Measurements from ENCODE around the gene TFCP2. TPM values are rescaled to one million over a fixed set of nuclear protein-coding genes. Genes with fewer than 3 reads are reported as not detected.

TFCP2 gene
- total and polyA plus RNA-seq, 12 donors = 9.4 to 28.7 (median 17.1) TPM

DNA sequence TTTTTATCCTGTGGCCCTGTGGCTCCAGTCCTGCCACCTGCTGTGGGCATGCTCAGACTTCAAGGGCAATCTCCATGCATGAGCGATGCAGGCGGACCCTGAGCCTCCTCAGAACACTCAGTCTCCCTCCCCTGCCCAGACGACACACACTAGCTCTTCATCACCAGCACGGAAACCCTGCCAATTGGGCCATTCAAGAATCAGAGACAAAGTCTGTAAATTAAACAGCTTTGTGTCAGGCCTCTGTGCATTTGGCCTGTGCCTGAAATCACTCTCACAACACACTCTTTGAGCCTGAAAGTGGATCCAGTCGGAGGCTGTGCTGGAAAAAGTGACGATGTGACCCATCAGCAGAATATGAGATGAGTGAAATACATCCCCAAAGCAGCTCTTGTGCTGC is 32.4 kb upstream of the TFCP2 start:
- Histone ChIP-seq H3K4me3 (no peak overlapping the region), H3K27me3 (no peaks in the 10 kb centered on the region), H3K9me3 (replicated peaks in 1 of 3) (no peaks in the 10 kb centered on the region), H3K4me1 (replicated peaks in 1 of 2) (no peaks in the 10 kb centered on the region), H3K27ac (no peak overlapping the region), H3K36me3 (replicated peaks in 1 of 2) (no peaks in the 10 kb centered on the region)
- 82 to 86% (median 84%) methylated on average over 6 of the region's 6 CpGs for WGBS, 4 donors
- TF ChIP-seq, protein P1, sequence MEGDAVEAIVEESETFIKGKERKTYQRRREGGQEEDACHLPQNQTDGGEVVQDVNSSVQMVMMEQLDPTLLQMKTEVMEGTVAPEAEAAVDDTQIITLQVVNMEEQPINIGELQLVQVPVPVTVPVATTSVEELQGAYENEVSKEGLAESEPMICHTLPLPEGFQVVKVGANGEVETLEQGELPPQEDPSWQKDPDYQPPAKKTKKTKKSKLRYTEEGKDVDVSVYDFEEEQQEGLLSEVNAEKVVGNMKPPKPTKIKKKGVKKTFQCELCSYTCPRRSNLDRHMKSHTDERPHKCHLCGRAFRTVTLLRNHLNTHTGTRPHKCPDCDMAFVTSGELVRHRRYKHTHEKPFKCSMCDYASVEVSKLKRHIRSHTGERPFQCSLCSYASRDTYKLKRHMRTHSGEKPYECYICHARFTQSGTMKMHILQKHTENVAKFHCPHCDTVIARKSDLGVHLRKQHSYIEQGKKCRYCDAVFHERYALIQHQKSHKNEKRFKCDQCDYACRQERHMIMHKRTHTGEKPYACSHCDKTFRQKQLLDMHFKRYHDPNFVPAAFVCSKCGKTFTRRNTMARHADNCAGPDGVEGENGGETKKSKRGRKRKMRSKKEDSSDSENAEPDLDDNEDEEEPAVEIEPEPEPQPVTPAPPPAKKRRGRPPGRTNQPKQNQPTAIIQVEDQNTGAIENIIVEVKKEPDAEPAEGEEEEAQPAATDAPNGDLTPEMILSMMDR (IDR thresholded peaks at IDR 0.05) = no peak
- TF ChIP-seq POLR2A (IDR thresholded peaks at IDR 0.05) = no peak
- intact Hi-C loops (cut with DNase I) = no loop called here
- no peak for DNase-seq

DNA sequence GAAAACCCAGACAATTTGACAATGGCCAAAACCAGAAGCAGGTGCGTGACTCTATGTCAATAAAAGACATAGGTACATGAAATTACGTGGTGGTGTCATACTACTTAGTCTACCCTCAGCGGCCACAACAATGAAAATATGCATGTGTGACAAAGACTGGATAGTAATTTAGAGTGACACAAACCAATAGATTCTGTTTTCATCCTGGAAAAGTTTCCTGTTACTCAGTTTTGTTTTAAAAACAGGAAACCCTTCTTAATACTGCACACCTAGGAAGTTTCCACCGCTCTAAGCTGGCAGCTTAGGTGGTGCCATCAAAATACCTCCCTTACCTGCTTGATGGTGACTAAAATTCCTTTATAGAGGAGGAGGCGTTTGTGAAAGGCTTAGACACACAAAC is 29.8 kb upstream of the TFCP2 start:
- no peaks in the 10 kb centered on the region for H3K27me3 ChIP-seq
- H3K4me3 ChIP-seq = no peak overlapping the region
- TF ChIP-seq, protein P1 (IDR thresholded peaks at IDR 0.05) = no peak
- no peak for TF ChIP-seq POLR2A (IDR thresholded peaks at IDR 0.05)
- no peaks in the 10 kb centered on the region for H3K4me1 ChIP-seq (replicated peaks in 1 of 2)
- intact Hi-C loops (cut with DNase I) = no loop called here
- H3K9me3 ChIP-seq (replicated peaks in 1 of 3) = no peaks in the 10 kb centered on the region
- 88 to 98% (median 96%) methylated on average over 5 of the region's 5 CpGs for WGBS, 4 donors
- H3K27ac ChIP-seq = no peak overlapping the region
- DNase-seq = no peak
- H3K36me3 ChIP-seq (replicated peaks in 1 of 2) = no peaks in the 10 kb centered on the region

DNA sequence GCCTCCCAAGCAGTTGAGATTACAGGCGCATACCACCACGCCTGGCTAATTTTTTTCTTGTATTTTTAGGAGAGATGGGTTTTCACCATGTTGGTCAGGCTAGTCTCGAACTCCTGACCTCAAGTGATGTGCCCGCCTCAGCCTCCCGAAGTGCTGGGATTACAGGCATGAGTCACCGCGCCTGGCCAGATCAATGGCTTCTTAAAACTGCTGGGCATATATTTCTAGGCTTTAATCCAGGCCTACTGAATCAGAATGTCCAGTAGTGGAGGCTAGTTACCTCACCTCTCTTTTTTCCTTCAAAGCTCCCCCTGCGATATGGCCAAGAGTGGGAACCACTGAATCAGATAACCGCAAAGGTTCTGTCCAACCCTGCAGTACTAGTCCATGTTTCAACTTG is 27.9 kb upstream of the TFCP2 start:
- DNase-seq = no peak

DNA sequence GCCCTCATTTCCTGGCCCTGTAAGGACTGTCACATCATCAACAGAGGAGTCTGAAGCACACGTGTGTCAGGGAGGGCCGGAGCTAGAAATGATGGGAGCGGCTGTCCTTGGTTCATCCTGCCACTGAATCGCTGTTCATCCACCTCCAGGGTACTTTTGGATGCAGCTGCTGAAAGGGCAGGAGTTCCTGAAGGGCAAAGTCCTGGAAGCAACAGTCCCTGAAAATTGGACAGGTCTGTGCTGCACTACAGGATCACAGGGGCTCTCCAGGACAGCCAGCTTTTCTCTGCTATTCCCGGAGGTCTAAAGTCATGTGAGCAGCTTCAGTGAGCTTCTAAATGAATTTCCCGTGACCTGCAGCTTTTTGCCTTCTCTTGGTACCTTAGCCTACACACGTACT is 27.2 kb upstream of the TFCP2 start:
- Histone ChIP-seq H3K9me3 (replicated peaks in 1 of 3) (no peaks in the 10 kb centered on the region), H3K4me3 (no peak overlapping the region), H3K4me1 (replicated peaks in 1 of 2) (no peaks in the 10 kb centered on the region), H3K27ac (no peak overlapping the region), H3K36me3 (replicated peaks in 1 of 2) (no peaks in the 10 kb centered on the region), H3K27me3 (no peaks in the 10 kb centered on the region)
- TF ChIP-seq POLR2A (IDR thresholded peaks at IDR 0.05) = no peak
- TF ChIP-seq, protein P1 (IDR thresholded peaks at IDR 0.05) = no peak
- 78 to 94% (median 91%) methylated on average over 3 to 7 of the region's 7 CpGs for WGBS, 4 donors
- intact Hi-C loops (cut with DNase I) = no loop called here
- no peak for DNase-seq

More for the DNA sequence above, 27.9 kb upstream of the TFCP2 start:
- Histone ChIP-seq H3K9me3 (replicated peaks in 1 of 3) (no peaks in the 10 kb centered on the region), H3K4me1 (replicated peaks in 1 of 2) (no peaks in the 10 kb centered on the region), H3K36me3 (replicated peaks in 1 of 2) (no peaks in the 10 kb centered on the region), H3K27me3 (no peaks in the 10 kb centered on the region), H3K4me3 (no peak overlapping the region), H3K27ac (no peak overlapping the region)
- intact Hi-C loops (cut with DNase I) = no loop called here
- no peak for TF ChIP-seq POLR2A (IDR thresholded peaks at IDR 0.05)
- TF ChIP-seq, protein P1 (IDR thresholded peaks at IDR 0.05) = no peak
- 92 to 97% (median 93%) methylated on average over 8 to 9 of the region's 9 CpGs for WGBS, 4 donors
